WERI-Rb-1 (cell line): ENCODE measurements around the gene TRAM2.

ENCODE experiments used
- DNase-seq: peaks from one replicate; pipeline ENCODE4 v3.0.0-alpha.2; 2020
- H3K27ac ChIP-seq: fragments of 250-450 bp; sonication (Bioruptor Pico); 2 replicates; pipeline ENCODE4 v1.5.1; 2020; ENCODE audit warnings: mild to moderate bottlenecking, moderate library complexity
- H3K27me3 ChIP-seq: fragments of 250-450 bp; sonication (Bioruptor Pico); 2 replicates; pipeline ENCODE4 v1.5.1; 2021; ENCODE audit warnings: mild to moderate bottlenecking, low read depth, moderate library complexity; ENCODE audit not compliant: insufficient read depth, severe bottlenecking
- H3K36me3 ChIP-seq: fragments of 250-450 bp; sonication (Bioruptor Pico); 2 replicates; pipeline ENCODE4 v1.5.1; 2020; ENCODE audit warnings: mild to moderate bottlenecking, moderate library complexity
- H3K4me3 ChIP-seq: 2 replicates; pipeline ENCODE4 v1.5.1; 2011; ENCODE audit warnings: low read depth, mild to moderate bottlenecking, control low read depth, low read length
- H3K9me3 ChIP-seq: fragments of 250-450 bp; sonication (Bioruptor Pico); 2 replicates; pipeline ENCODE4 v1.5.1; 2021; ENCODE audit warnings: mild to moderate bottlenecking, moderate library complexity; ENCODE audit not compliant: severe bottlenecking
- CTCF ChIP-seq: IDR thresholded peaks from 2 replicates; pipeline ENCODE4 v1.5.1; 2011; ENCODE audit warnings: low read depth, mild to moderate bottlenecking, control low read depth, inconsistent platforms, low read length

The TRAM2 gene

GRCh38 chr6:52510213-52510562, 66.7 kb downstream of the TRAM2 start:
- Histone ChIP-seq H3K27me3 (no peaks in the 10 kb centered on the region), H3K9me3 (no peaks in the 10 kb centered on the region), H3K4me3 (no peak overlapping the region), H3K27ac (no peak overlapping the region), H3K36me3 (peaks cover 72% of the 10 kb centered on the region)
- no peak for DNase-seq
- TF ChIP-seq CTCF, result no peak

GRCh38 chr6:52509281-52510212, 67.3 kb downstream of the TRAM2 start:
- peaks cover 71% of the 10 kb centered on the region for H3K36me3 ChIP-seq
- H3K27ac ChIP-seq, result no peak overlapping the region
- H3K9me3 ChIP-seq, result no peaks in the 10 kb centered on the region
- no peak for TF ChIP-seq CTCF
- no peak for DNase-seq
- H3K4me3 ChIP-seq, result no peak overlapping the region
- H3K27me3 ChIP-seq, result no peaks in the 10 kb centered on the region

GRCh38 chr6:52508261-52508739, 68.6 kb downstream of the TRAM2 start:
- no peaks in the 10 kb centered on the region for H3K27me3 ChIP-seq
- no peak for TF ChIP-seq CTCF
- no peak overlapping the region for H3K27ac ChIP-seq
- no peak overlapping the region for H3K4me3 ChIP-seq
- peaks cover 69% of the 10 kb centered on the region for H3K36me3 ChIP-seq
- no peak for DNase-seq
- no peaks in the 10 kb centered on the region for H3K9me3 ChIP-seq

GRCh38 chr6:52507557-52508260, 69.2 kb downstream of the TRAM2 start:
- H3K4me3 ChIP-seq, result no peak overlapping the region
- TF ChIP-seq CTCF, result no peak
- DNase-seq, result no peak
- no peak overlapping the region for H3K27ac ChIP-seq
- no peaks in the 10 kb centered on the region for H3K27me3 ChIP-seq
- no peaks in the 10 kb centered on the region for H3K9me3 ChIP-seq
- peaks cover 74% of the 10 kb centered on the region for H3K36me3 ChIP-seq

GRCh38 chr6:52506476-52506875, 70.4 kb downstream of the TRAM2 start:
- H3K27me3 ChIP-seq, result no peaks in the 10 kb centered on the region
- H3K27ac ChIP-seq, result no peak overlapping the region
- no peak overlapping the region for H3K4me3 ChIP-seq
- H3K9me3 ChIP-seq, result no peaks in the 10 kb centered on the region
- peaks cover 78% of the 10 kb centered on the region for H3K36me3 ChIP-seq
- TF ChIP-seq CTCF, result no peak
- DNase-seq, result no peak
